HG03558 (cell line): ENCODE results near the gene PDE6D.
"Not testable (repeated sequence)": the region's sequence is repeated elsewhere in the genome, so short reads cannot be mapped to it uniquely, and the experiment has no call there.

Source experiments
- ATAC-seq: cut with Tn5 transposase; IDR thresholded peaks from one replicate; pipeline ENCODE4 v1.9.1; 2021; ENCODE audit warnings: moderate number of reproducible peaks; ENCODE audit not compliant: unreplicated experiment; ENCODE audit errors: extremely low read depth

The PDE6D gene

GRCh38 chr2:231720987-231721966, 59.8 kb downstream of the PDE6D start:
- ATAC-seq, result peak; percentile 76

- no peak for ATAC-seq
Observed at GRCh38 chr2:231720292-231720986, 60.6 kb downstream of the PDE6D start.

- no peak for ATAC-seq
Observed at GRCh38 chr2:231718799-231719198, 62.3 kb downstream of the PDE6D start.

DNA sequence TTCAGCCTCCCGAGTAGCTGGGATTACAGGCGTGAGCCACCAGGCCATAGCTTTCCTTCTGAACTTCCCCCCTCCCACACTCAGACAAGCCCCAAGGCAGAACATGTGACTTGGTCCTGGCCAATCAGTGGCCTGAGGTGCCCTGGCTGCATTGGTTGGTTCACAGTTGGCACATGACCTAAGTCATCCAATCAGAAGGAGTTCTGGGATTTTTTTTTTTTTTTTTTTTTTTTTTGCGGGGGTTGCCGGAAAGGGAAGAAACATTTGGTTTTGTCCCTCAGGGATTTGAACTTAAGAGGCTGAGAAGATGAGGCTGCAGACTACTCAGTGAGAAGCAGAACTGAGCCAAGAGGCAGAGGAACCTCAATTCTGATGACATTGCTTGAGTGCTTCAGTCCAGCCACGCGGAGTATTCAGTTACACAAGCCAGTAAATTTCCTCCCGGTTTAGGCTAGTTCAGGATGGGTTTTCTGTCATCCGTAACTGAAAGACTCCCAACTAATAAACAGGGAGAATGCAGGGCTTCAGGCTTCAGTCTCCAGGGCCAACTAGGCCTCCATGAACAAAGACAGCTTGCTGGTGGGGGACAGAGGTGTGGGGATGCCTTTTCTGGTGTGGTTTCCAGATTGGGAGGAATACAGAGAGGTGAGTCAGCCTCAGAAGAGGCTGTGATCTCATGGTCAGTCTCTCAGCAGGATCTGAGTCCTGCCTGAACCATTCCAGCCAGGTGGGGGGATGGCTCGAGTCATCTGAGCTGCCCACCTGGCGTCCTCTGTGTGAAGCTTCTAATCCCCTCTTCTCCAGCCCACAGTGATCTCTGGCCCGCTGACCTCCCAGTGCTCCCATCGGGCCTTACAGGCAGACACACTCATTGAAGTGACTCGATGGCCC, 63.6 kb downstream of the PDE6D start:
- ATAC-seq, result no peak

DNA sequence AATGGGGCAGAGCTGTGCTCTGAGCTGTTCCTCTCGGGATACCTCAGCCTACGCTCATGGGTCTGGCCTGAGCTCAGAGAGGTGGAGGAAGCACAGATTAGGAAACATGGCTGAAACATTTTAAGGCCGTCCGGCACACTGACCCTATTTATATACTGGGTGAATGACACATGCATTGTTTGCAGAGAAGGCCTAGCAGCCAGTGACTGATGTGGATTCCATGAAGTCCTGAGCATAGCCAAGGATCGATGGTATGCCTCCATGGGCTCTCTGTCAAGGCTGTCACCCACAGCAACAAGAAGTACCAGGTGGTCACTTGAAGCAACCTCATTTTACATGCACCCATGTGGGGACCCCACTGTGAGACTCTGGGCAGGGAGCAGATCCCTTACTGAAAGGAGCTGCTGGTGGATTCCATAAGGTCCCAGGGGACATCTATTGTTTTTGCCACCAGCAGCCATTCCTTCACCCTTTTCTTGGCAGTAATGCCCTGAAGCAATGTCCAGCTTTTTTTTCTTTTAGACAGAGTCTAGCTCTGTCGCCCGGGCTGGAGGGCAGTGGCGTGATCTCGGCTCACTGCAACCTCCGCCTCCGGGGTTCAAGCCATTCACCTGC, 64.3 kb downstream of the PDE6D start:
- no peak for ATAC-seq

DNA sequence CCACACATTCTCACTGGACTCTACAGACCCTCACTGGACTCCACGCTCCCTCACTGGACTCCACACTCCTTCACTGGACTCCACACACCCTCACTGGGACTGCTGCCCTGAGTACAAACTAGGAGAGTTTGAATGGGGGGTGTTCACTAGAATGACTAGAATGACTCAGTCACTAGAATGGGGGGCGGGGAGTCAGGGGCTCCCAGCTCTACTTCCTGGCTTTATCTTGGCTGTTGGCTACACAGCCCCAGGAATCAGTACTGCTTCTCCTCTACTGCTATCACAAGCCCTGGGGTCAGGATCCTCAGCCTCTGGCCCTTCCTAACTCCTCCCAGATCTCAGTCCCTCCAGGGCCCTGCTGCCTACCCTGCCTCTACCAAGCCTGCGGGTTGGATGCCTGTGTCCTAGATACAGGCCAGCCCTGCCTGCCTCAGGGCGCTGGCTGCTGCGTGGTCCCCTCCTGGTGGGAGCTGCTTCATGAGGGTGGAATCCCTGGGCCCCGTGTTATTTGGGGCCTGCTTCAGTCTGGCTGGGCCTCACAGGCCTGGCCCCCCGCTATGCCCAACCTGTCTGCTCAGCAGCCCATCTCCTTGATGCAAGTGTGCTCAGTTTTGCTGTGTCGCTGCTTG, 65.0 kb downstream of the PDE6D start:
- no peak for ATAC-seq

DNA sequence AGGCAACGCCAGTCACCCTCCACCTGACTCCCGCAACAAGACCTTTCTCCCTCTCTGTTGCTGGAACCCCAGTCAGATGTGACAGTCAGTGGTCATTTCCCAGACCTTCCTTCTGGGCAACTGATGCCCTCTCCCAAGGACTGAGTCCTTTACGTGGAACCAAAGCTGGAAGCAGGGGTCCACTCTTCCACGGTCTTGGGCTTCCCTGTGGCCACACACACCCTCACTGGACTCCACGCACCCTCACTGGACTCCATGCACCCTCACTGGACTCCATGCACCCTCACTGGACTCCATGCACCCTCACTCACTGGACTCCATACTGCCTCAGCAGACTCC, 65.6 kb downstream of the PDE6D start:
- no peak for ATAC-seq

GRCh38 chr2:231714639-231715498, 66.2 kb downstream of the PDE6D start:
- ATAC-seq, result no peak

DNA sequence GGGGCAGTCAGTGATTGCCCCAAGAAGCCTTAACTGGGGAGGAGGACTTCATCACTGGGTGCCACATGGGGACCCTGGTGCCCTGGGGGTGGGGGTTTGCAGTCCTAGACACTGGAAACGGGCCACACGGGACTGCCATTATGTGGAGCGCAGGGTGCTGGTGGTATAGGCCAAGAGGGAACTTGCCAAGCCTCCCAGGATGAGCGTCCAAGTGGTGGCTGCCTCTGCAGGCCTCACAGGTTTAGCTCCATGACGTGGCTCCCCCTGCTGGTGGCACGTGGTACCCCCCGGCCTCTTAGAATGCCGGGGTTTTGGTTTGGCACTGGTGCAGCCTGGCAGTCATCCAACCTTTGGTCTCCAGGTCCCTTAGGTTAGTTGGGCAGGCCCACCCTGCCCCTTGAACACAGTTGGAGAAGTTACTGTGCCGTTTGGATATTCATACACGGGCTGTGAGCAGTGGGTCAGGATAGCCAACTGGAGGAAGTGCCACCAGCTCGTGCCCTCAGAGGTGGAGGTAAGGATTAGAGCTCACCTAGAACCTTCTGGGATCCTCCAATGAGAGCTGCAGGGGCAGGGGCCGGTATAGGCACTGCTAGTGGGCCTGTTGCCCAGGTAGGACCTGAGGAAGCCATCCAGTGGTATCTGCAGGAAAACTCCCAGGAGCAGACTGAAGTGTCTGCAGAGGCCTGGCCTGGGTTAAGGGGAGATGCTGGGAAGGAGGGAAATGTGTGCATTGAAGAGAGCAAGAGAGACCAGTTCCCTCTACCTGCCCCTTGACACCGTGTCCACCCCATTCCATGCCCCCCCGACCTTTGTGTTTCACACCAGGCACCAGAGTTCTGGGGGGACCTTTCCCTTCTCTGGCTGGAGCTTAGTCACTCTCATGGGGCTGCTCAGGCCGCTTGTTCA, 67.1 kb downstream of the PDE6D start:
- ATAC-seq, result no peak

- ATAC-seq, result not testable (repeated sequence)
Observed at GRCh38 chr2:231713406-231713729, 67.7 kb downstream of the PDE6D start.

DNA sequence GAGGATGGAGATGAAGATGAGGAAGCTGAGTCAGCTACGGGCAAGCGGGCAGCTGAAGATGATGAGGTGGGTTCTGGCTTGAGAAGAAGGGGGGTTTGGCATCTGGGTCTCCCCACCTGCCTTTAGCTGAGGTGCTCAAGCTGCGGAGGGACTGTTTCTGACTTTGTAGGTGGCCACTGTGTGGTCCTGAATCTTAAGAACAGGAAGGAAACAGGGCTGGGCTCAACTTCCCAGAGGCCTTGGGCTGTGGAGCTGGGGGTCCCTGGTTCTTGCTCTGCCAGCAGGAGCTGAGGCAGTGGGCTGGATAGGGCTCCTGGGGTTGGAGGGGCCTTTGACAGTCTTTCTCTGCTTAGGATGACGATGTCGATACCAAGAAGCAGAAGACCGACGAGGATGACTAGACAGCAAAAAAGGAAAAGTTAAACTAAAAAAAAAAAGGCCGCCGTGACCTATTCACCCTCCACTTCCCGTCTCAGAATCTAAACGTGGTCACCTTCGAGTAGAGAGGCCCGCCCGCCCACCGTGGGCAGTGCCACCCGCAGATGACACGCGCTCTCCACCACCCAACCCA, 68.5 kb downstream of the PDE6D start:
- not testable (repeated sequence) for ATAC-seq

- no peak for ATAC-seq
Observed at GRCh38 chr2:231711677-231712450, 69.2 kb downstream of the PDE6D start.

- ATAC-seq, result no peak
Observed at GRCh38 chr2:231710799-231711676, 70.0 kb downstream of the PDE6D start.

DNA sequence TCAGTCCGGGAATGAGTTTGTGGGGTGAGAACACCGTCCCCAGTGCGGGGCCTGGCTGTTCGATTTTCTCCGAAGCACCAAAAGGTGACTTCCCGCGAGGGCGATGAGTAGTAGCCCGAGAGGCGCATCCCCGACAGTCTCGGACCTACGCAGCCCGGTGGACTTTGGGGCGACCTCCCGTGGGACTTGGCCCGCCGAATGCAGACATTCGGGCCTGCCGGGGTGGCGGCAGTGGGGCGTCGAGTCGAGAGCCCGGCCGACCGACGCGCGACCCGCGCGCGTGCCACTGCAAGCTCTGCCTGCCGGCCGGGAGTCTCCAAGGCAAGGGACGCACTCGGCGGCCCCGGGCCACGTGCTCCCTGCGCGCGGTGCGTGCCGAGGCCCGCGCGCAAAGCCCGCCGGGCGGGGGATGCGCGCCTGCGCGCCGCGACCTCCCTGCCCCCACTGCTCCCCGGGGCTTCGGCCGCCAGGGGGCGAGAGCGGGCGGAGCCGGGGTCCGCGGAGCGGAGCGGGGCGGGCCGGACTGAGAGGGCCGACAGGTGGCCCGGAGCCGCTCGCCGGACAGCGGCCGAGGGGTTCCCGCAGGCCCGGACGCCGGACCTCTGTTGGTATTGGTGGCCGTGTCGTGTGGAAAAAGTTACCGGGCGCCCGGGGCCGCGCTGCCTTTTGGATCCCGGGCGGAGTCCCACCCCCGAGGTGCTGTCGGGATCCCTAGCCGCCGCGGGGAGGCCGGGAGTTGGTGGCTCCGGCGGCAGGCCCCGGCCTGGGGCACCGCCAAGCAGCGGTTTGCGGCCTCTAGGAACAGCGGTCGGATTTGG, 70.9 kb downstream of the PDE6D start:
- no peak for ATAC-seq

- no peak for ATAC-seq
Observed at GRCh38 chr2:231709636-231709980, 71.5 kb downstream of the PDE6D start.
